HCT116 (cell line): ENCODE data around the gene NDUFA7. TPM values are rescaled to one million over a fixed set of nuclear protein-coding genes. Genes with fewer than 3 reads are reported as not detected.
"Not testable (repeated sequence)": the region's sequence is repeated elsewhere in the genome, so short reads cannot be mapped to it uniquely, and the experiment has no call there.

Experiments
- ATAC-seq: fragments of 200-7000 bp; cut with Tn5 transposase; 2 replicates; pipeline ENCODE4 v1.9.1; 2020; ENCODE audit warnings: mild to moderate bottlenecking, moderate library complexity
- BruUV-seq: library from RNA; stranded (reverse); fragments of 400-500 nt; replicated peaks from 2 replicates; lab custom pipeline; 2021; lab: Mats Ljungman, UMichigan
- CTCF ChIA-PET: fragments of 300-600 bp; sonication (Branson Sonifier 250); formaldehyde crosslinking; loops from one replicate; lab custom pipeline; 2021; ENCODE audit warnings: antibody characterized with exemption; lab: Charles Lee
- POLR2A ChIA-PET: fragments of 300-600, 350-600 bp; sonication (Branson Sonifier 250); formaldehyde crosslinking; loops from one replicate; lab custom pipeline; 2021; ENCODE audit warnings: antibody characterized with exemption; lab: Charles Lee
- RAD21 ChIA-PET, 2 experiments: fragments of 300-600 bp; sonication (Branson Sonifier 250); formaldehyde crosslinking; loops; one replicate each; lab custom pipeline; 2023; ENCODE audit warnings: low total read pairs in 2 of 2; ENCODE audit not compliant: uncharacterized antibody in 2 of 2, unreplicated experiment in 2 of 2, low non-redundant PET in 1 of 2; lab: Charles Lee
- DNase-seq: peaks from one replicate; pipeline ENCODE4 v3.0.0-alpha.2; 2010; ENCODE audit warnings: low read depth, low spot score
- H2AFZ ChIP-seq: fragments of 200-600 bp; shearing (Covaris generic), sonication (generic); 2 replicates; pipeline ENCODE4 v1.6.1; 2017; ENCODE audit warnings: low read depth, mixed run types, mixed read lengths, antibody characterized with exemption, low read length; ENCODE audit not compliant: poor library complexity, severe bottlenecking
- H3K27ac ChIP-seq: 2 replicates; pipeline ENCODE4 v1.5.1; 2012; ENCODE audit warnings: low read depth, low read length
- H3K27me3 ChIP-seq: fragments of 200-600 bp; sonication (generic); 2 replicates; pipeline ENCODE4 v1.6.1; 2016; ENCODE audit warnings: mixed run types, low read length, mixed read lengths; ENCODE audit not compliant: insufficient read depth
- H3K36me3 ChIP-seq, 2 experiments: fragments of 200-500 bp in 1 of 2; fragments of 200-600 bp in 1 of 2; sonication (Bioruptor generic) in 1 of 2; sonication (generic) in 1 of 2; 2 replicates each; pipeline versions ENCODE4 v1.5.1 to v1.6.1; 2014 to 2016; ENCODE audit warnings: low read length in 2 of 2, inconsistent platforms in 1 of 2, mixed read lengths in 1 of 2, mixed run types in 1 of 2; ENCODE audit not compliant: insufficient read depth in 2 of 2, control insufficient read depth in 1 of 2
- H3K4me1 ChIP-seq, 2 experiments: fragments of 200-600 bp in 1 of 2; sonication (generic) in 1 of 2; 2 replicates each; pipeline versions ENCODE4 v1.5.1 to v1.6.1; 2012 to 2017; ENCODE audit warnings: low read length in 2 of 2, inconsistent platforms in 1 of 2, mild to moderate bottlenecking in 1 of 2, mixed read lengths in 1 of 2, mixed run types in 1 of 2, moderate library complexity in 1 of 2; ENCODE audit not compliant: insufficient read depth in 2 of 2, control insufficient read depth in 1 of 2
- H3K4me2 ChIP-seq: fragments of 200-600 bp; sonication (generic); 2 replicates; pipeline ENCODE4 v1.6.1; 2017; ENCODE audit warnings: mixed run types, low read length, mixed read lengths
- H3K4me3 ChIP-seq, 2 experiments: fragments of 200-600 bp in 1 of 2; sonication (generic) in 1 of 2; replicated peaks in 1 of 2; 2 replicates each; pipeline ENCODE4 v1.5.1; 2011 to 2016; ENCODE audit warnings: low read length in 2 of 2, control low read depth in 1 of 2, low read depth in 1 of 2, mild to moderate bottlenecking in 1 of 2, mixed read lengths in 1 of 2, mixed run types in 1 of 2
- H3K79me2 ChIP-seq: fragments of 200-600 bp; sonication (generic); 2 replicates; pipeline ENCODE4 v1.6.1; 2017; ENCODE audit warnings: mild to moderate bottlenecking, mixed run types, low read length, moderate library complexity, mixed read lengths; ENCODE audit not compliant: insufficient read depth
- H3K9ac ChIP-seq: fragments of 200-600 bp; sonication (generic); 2 replicates; pipeline ENCODE4 v1.6.1; 2016; ENCODE audit warnings: low read length, mixed read lengths
- H3K9me2 ChIP-seq: fragments of 200-600 bp; sonication (generic), shearing (Covaris generic); 2 replicates; pipeline ENCODE4 v1.6.1; 2017; ENCODE audit warnings: mixed run types, mild to moderate bottlenecking, moderate library complexity; ENCODE audit not compliant: insufficient read depth
- H3K9me3 ChIP-seq, 2 experiments: fragments of 200-500 bp in 1 of 2; fragments of 200-600 bp in 1 of 2; sonication (Bioruptor generic) in 1 of 2; sonication (generic) in 1 of 2; 2 replicates each; pipeline ENCODE4 v1.6.1; 2014 to 2017; ENCODE audit warnings: low read length in 2 of 2, mixed read lengths in 2 of 2, inconsistent platforms in 1 of 2, low read depth in 1 of 2, mild to moderate bottlenecking in 1 of 2, mixed run types in 1 of 2, moderate library complexity in 1 of 2; ENCODE audit not compliant: control insufficient read depth in 1 of 2, insufficient read depth in 1 of 2
- H4K20me1 ChIP-seq: fragments of 200-600 bp; sonication (generic), shearing (Covaris generic); 2 replicates; pipeline ENCODE4 v1.6.1; 2017; ENCODE audit warnings: mixed run types, mild to moderate bottlenecking, moderate library complexity; ENCODE audit not compliant: insufficient read depth
- CBX3 ChIP-seq: IDR thresholded peaks from 2 replicates; pipeline ENCODE4 v1.6.1; 2012; ENCODE audit warnings: low read depth
- EZH2 ChIP-seq: fragments of 200-600 bp; sonication (generic); IDR thresholded peaks from 2 replicates; pipeline ENCODE4 v1.6.1; 2017; ENCODE audit warnings: antibody characterized with exemption, mixed run types
- intact Hi-C: fragments of 100-400 bp; cut with micrococcal nuclease; formaldehyde crosslinking; loops from 2 replicates; pipeline ENCODE4 v1.10.0; 2022
- total RNA-seq: library from RNA; stranded (reverse); gene quantifications from one replicate; pipeline ENCODE4 v1.2.1, GENCODE V29; 2021; ENCODE audit not compliant: unreplicated experiment
- TF ChIP-seq, protein P1 (sequence below): IDR thresholded peaks from 2 replicates; pipeline ENCODE4 v1.6.1; 2012; ENCODE audit warnings: low read depth

Gene NDUFA7
- total RNA-seq, 1 experiment from 2014 or later: 86.9 TPM

DNA sequence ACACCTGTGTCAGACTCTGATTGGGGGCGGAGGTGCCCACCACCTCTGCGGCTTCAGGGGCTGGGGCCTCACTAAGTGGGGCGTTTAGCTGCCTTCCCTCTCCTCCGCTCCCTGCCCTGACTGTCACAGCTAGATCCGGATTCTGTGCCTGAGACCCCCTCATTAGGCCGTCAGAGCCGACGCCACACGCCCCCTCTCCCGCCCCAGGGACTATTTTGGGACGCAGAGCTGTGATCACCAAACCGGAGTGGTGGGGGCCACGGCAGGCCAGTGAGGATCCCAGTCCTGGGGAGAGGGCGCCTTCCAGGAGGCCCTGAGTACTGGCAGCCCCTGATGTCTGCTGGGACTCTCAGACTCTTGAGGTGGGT is 21.1 kb upstream of the NDUFA7 start (continued):
- TF ChIP-seq, protein P1, sequence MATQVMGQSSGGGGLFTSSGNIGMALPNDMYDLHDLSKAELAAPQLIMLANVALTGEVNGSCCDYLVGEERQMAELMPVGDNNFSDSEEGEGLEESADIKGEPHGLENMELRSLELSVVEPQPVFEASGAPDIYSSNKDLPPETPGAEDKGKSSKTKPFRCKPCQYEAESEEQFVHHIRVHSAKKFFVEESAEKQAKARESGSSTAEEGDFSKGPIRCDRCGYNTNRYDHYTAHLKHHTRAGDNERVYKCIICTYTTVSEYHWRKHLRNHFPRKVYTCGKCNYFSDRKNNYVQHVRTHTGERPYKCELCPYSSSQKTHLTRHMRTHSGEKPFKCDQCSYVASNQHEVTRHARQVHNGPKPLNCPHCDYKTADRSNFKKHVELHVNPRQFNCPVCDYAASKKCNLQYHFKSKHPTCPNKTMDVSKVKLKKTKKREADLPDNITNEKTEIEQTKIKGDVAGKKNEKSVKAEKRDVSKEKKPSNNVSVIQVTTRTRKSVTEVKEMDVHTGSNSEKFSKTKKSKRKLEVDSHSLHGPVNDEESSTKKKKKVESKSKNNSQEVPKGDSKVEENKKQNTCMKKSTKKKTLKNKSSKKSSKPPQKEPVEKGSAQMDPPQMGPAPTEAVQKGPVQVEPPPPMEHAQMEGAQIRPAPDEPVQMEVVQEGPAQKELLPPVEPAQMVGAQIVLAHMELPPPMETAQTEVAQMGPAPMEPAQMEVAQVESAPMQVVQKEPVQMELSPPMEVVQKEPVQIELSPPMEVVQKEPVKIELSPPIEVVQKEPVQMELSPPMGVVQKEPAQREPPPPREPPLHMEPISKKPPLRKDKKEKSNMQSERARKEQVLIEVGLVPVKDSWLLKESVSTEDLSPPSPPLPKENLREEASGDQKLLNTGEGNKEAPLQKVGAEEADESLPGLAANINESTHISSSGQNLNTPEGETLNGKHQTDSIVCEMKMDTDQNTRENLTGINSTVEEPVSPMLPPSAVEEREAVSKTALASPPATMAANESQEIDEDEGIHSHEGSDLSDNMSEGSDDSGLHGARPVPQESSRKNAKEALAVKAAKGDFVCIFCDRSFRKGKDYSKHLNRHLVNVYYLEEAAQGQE: no peak
- TF ChIP-seq CBX3 (no peak), EZH2 (no peak)

DNA sequence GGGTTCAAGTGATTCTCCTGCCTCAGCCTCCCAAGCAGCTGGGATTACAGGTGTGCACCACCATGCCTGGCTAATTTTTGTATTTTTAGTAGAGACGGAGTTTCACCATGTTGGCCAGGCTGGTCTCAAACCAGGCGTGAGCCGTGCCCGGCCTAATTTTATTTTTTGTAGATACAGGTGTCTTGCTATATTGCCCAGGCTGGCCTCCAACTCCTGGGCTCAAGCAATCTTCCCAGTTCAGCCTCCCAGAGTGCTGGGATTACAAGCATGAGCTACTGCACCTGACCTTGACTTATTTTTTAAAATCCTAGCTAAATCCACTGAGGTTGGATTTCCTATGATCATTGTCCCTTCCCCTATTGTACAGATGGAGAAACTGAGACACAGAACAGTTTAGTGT is 20.3 kb upstream of the NDUFA7 start:
- H4K20me1 ChIP-seq, H3K79me2 ChIP-seq, POLR2A ChIA-PET, H3K9ac ChIP-seq, H2AFZ ChIP-seq, H3K36me3 ChIP-seq, H3K27me3 ChIP-seq, RAD21 ChIA-PET, ATAC-seq, DNase-seq, H3K9me2 ChIP-seq, H3K27ac ChIP-seq, H3K4me2 ChIP-seq, H3K4me3 ChIP-seq, BruUV-seq, intact Hi-C loops, H3K9me3 ChIP-seq: not testable (repeated sequence)
- peaks cover 22 to 26% of the 10 kb centered on the region in 2 experiments for H3K4me1 ChIP-seq
- CTCF ChIA-PET: interaction anchor here (0.8 kb wide), 1 partner anchor 238 kb away, joined by 3 read pairs; no protein-coding TSS in a partner anchor
